Hepatocyte (in vitro differentiated cells): ENCODE results near the gene PRRG3.

Experiments
- CTCF ChIP-seq: fragments of 200-600 bp; sonication (generic); IDR thresholded peaks from 2 replicates; pipeline ENCODE4 v1.5.1; 2016; ENCODE audit warnings: antibody characterized with exemption, mild to moderate bottlenecking; ENCODE audit not compliant: poor library complexity
- EZH2 ChIP-seq: fragments of 200-600 bp; sonication (generic); IDR thresholded peaks from 2 replicates; pipeline ENCODE4 v1.6.1; 2016; ENCODE audit warnings: antibody characterized with exemption, mild to moderate bottlenecking, borderline replicate concordance

- TF ChIP-seq CTCF (no peak), EZH2 (no peak)
Measured at GRCh38 chrX:151752847-151753246, 57.6 kb downstream of the PRRG3 start.
